ENCODE measurements around the gene ENOPH1. TPM values are rescaled to one million over a fixed set of nuclear protein-coding genes. Genes with fewer than 3 reads are reported as not detected.

Gene ENOPH1
- total and polyA plus RNA-seq, 9 of the 15 experiments (the other 6 are each of a cell fraction or from before 2014, with no cell fraction given) = 29.8 to 71.4 (median 48.9) TPM

Small RNA genes lying within 50 kb of the gene (small RNA-seq; reads per million reads assigned to genes)
- gene RF00150 = not detected

Other genes starting within 250 kb of the ENOPH1 start
- 157 and 160 TPM in 2 replicates for gene HNRNPD, start 56.6 kb upstream of the ENOPH1 start, total RNA-seq (2014; rRNA removed)
- gene HNRNPD, start 56.6 kb upstream of the ENOPH1 start, total RNA-seq (2014; rRNA removed; fragmentation: Illumina TruSeq; extraction: Trizol) = 98.8 and 120 TPM in 2 replicates
- 135 and 147 TPM in 2 replicates for gene HNRNPD, start 56.6 kb upstream of the ENOPH1 start, total RNA-seq (2015; rRNA removed; fragmentation: Illumina TruSeq; extraction: Trizol)
- 346 and 422 TPM in 2 replicates for gene HNRNPD, start 56.6 kb upstream of the ENOPH1 start, total RNA-seq (2021)
- gene HNRNPD, start 56.6 kb upstream of the ENOPH1 start, polyA plus RNA-seq (2011; rRNA removed) = 92.4 and 129 TPM in 2 replicates
- 851 and 955 TPM in 2 replicates for gene HNRNPD, start 56.6 kb upstream of the ENOPH1 start, polyA plus RNA-seq (2014; fragmentation: Illumina TruSeq; extraction: Trizol)
- gene HNRNPD, start 56.6 kb upstream of the ENOPH1 start, polyA plus RNA-seq (2014; fragmentation: Nextera tagmentation; extraction: Ambion mirVana) = 100 to 1,000 TPM; 152 to 187 TPM
- 307 and 442 TPM in 2 replicates for gene HNRNPD, start 56.6 kb upstream of the ENOPH1 start, polyA plus RNA-seq (2014; rRNA removed)
- 278 and 351 TPM in 2 replicates for gene HNRNPDL, start 128 bp upstream of the ENOPH1 start, total RNA-seq (2014; rRNA removed)
- 389 and 475 TPM in 2 replicates for gene HNRNPDL, start 128 bp upstream of the ENOPH1 start, total RNA-seq (2014; rRNA removed; fragmentation: Illumina TruSeq; extraction: Trizol)
- gene HNRNPDL, start 128 bp upstream of the ENOPH1 start, total RNA-seq (2015; rRNA removed; fragmentation: Illumina TruSeq; extraction: Trizol) = 472 and 503 TPM in 2 replicates
- 296 and 315 TPM in 2 replicates for gene HNRNPDL, start 128 bp upstream of the ENOPH1 start, total RNA-seq (2021)
- gene HNRNPDL, start 128 bp upstream of the ENOPH1 start, polyA plus RNA-seq (2011; rRNA removed) = 185 and 257 TPM in 2 replicates
- gene HNRNPDL, start 128 bp upstream of the ENOPH1 start, polyA plus RNA-seq (2014; fragmentation: Illumina TruSeq; extraction: Trizol) = 392 and 393 TPM in 2 replicates
- gene HNRNPDL, start 128 bp upstream of the ENOPH1 start, polyA plus RNA-seq (2014; fragmentation: Nextera tagmentation; extraction: Ambion mirVana) = 100 to 1,000 TPM; 243 to 299 TPM
- gene HNRNPDL, start 128 bp upstream of the ENOPH1 start, polyA plus RNA-seq (2014; rRNA removed) = 555 and 652 TPM in 2 replicates
- not detected in 2 replicates for gene TMEM150C, start 131.4 kb downstream of the ENOPH1 start, total RNA-seq (2014; rRNA removed)
- gene TMEM150C, start 131.4 kb downstream of the ENOPH1 start, total RNA-seq (2014; rRNA removed; fragmentation: Illumina TruSeq; extraction: Trizol) = not detected in 2 replicates
- not detected in 2 replicates for gene TMEM150C, start 131.4 kb downstream of the ENOPH1 start, total RNA-seq (2015; rRNA removed; fragmentation: Illumina TruSeq; extraction: Trizol)
- gene TMEM150C, start 131.4 kb downstream of the ENOPH1 start, total RNA-seq (2021) = 0.07 TPM in 2 replicates
- not detected in 2 replicates for gene TMEM150C, start 131.4 kb downstream of the ENOPH1 start, polyA plus RNA-seq (2011; rRNA removed)
- not detected in 2 replicates for gene TMEM150C, start 131.4 kb downstream of the ENOPH1 start, polyA plus RNA-seq (2014; fragmentation: Illumina TruSeq; extraction: Trizol)
- gene TMEM150C, start 131.4 kb downstream of the ENOPH1 start, polyA plus RNA-seq (2014; fragmentation: Nextera tagmentation; extraction: Ambion mirVana) = not detected
- not detected in 2 replicates for gene TMEM150C, start 131.4 kb downstream of the ENOPH1 start, polyA plus RNA-seq (2014; rRNA removed)